HFF-Myc (cell line): Measurements from ENCODE around the gene COQ8A.

Source experiments
- DNase-seq: peaks from one replicate; pipeline ENCODE4 v3.0.0-alpha.2; 2011; ENCODE audit warnings: low read depth; ENCODE audit errors: extremely low read depth
- H3K4me3 ChIP-seq: replicated peaks from 2 replicates; pipeline ENCODE4 v1.5.1; 2011; ENCODE audit warnings: low read depth, mild to moderate bottlenecking, control low read depth, low read length
- TF ChIP-seq, protein P1 (sequence below): IDR thresholded peaks from 2 replicates; pipeline ENCODE4 v1.5.1; 2012; ENCODE audit warnings: mild to moderate bottlenecking, low read depth, low read length, control low read depth; ENCODE audit errors: missing control alignments

The COQ8A gene

DNA sequence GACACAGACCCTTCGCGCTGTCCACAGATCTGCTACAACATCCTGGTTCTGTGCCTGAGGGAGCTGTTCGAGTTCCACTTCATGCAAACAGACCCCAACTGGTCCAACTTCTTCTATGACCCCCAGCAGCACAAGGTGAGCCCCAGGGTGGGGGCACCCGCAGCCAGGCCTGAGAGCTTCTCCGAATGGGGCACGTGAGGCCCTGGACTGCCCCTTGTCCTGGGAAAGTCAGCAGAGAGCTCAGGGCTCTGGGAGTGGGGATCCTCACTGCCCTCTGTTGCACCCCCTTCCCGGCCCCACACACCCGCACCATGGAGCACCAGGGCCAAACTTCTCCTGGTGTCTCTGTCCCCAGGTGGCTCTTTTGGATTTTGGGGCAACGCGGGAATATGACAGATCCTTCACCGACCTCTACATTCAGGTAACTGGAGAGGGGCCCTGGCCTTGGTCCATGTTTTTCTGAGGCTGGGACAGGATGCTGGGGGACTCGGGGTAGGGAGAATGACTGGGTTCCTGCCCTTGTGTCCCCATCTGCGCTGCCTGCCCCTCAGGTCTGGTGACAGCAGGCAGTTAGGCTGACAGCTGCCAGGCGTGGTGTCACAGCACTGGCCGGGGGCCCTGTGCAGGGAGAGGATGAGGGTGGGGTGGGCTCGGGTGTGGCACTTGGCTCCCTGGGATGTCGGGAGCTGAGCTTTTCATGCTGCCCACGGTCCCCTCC, 44.6 kb downstream of the COQ8A start:
- DNase-seq: no peak
- TF ChIP-seq, protein P1, sequence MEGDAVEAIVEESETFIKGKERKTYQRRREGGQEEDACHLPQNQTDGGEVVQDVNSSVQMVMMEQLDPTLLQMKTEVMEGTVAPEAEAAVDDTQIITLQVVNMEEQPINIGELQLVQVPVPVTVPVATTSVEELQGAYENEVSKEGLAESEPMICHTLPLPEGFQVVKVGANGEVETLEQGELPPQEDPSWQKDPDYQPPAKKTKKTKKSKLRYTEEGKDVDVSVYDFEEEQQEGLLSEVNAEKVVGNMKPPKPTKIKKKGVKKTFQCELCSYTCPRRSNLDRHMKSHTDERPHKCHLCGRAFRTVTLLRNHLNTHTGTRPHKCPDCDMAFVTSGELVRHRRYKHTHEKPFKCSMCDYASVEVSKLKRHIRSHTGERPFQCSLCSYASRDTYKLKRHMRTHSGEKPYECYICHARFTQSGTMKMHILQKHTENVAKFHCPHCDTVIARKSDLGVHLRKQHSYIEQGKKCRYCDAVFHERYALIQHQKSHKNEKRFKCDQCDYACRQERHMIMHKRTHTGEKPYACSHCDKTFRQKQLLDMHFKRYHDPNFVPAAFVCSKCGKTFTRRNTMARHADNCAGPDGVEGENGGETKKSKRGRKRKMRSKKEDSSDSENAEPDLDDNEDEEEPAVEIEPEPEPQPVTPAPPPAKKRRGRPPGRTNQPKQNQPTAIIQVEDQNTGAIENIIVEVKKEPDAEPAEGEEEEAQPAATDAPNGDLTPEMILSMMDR: no peak
- H3K4me3 ChIP-seq: no peak overlapping the region

DNA sequence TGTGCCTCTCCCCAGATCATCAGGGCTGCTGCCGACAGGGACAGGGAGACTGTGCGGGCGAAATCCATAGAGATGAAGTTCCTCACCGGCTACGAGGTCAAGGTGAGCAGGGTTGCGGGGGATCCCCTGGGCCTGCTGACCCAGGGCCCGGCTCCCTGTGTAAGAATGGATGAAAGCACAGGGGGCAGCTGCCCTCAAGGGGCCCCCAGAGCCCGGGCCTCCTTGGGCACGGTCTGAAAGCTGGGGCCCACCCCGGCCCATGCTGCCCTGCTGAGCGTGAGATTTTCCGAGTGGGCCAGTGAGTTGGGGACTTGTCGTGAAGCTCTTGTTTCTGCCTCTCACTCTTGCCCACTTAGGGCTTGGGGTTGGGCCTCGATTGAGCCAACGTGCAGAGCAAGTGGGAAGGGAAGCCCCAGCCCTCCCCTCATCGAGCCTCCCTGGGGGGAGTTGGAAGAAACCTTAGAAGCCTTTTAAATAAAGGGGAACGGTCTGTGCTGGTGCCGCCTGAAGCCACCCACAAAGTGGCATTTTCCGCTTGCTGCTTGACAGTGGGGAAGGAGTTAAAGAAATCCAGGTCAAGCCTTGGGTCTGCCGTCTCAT, 45.2 kb downstream of the COQ8A start:
- TF ChIP-seq, protein P1: no peak
- DNase-seq: no peak
- no peak overlapping the region for H3K4me3 ChIP-seq

DNA sequence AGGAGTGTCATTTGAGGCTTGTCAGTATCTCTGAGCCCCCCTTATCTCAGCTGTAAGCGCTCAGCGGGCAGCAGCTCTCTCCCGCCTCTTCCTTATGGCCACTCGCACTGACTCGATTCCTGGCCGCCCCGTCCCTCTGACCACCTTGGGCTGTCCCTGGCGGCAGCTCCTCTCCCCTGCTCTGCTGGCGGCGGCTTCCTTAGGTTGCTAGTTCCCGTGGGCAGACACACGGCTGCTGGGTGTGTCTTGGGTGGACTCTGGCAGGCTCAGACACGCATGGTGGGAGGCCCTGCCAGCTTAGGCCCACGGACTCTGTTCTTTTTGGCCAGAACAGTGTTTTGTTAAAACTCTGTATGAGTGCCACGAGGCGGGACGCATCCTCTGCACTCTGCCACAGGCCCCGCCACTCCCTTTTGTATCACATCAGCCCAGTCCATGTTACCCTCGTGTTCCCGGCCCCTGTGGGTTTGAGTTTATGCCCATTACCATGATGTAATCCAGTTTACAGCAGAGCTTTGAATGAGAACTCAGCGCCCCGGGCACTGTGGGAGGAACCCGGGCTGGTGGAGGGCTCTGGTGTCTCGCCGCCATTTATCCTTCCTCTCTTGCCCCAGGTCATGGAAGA, 45.9 kb downstream of the COQ8A start:
- no peak for DNase-seq
- TF ChIP-seq, protein P1: no peak
- no peak overlapping the region for H3K4me3 ChIP-seq

DNA sequence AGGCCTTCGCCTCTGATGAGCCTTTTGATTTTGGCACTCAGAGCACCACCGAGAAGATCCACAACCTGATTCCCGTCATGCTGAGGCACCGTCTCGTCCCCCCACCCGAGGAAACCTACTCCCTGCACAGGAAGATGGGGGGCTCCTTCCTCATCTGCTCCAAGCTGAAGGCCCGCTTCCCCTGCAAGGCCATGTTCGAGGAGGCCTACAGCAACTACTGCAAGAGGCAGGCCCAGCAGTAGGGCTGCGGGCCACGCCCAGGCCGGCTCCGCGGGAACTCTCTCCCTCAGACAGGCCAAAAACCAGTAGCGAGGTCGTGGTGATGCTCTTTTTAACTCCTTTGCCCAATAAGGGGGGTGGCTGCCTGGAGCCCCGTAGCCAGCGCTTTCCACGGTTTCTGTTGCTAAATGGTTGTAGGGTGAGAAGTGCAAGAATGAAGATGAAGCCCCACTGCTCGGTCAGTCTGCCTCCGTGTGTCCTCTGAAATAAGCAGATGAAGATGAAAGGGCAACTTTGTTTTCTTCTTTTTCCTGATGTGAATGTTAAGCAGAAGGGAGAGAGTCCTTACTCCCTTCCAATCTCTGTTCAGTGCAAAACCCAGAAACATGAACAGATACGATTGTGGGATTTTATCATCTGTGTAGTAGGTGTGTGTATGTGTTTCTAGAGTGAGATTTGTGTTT, 46.5 kb downstream of the COQ8A start:
- DNase-seq: no peak
- H3K4me3 ChIP-seq: no peak overlapping the region
- TF ChIP-seq, protein P1: no peak

DNA sequence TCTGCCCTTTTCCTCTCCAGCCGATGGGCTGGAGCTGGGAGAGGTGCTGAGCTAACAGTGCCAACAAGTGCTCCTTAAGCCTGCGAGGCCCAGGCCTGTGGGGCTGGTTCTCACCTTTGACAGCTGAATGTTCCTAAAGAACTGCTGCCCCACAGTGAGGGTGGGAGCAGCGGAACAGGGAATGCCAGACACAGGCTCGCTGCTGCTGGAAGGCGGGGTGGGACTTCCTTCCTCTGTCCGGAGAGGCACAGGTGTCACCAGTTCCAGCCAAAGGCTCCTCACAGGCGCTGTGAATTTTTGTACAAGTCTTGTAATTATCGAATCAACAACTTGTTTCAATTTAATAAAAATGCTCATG, 47.1 kb downstream of the COQ8A start:
- DNase-seq: no peak
- H3K4me3 ChIP-seq: no peak overlapping the region
- TF ChIP-seq, protein P1: no peak

DNA sequence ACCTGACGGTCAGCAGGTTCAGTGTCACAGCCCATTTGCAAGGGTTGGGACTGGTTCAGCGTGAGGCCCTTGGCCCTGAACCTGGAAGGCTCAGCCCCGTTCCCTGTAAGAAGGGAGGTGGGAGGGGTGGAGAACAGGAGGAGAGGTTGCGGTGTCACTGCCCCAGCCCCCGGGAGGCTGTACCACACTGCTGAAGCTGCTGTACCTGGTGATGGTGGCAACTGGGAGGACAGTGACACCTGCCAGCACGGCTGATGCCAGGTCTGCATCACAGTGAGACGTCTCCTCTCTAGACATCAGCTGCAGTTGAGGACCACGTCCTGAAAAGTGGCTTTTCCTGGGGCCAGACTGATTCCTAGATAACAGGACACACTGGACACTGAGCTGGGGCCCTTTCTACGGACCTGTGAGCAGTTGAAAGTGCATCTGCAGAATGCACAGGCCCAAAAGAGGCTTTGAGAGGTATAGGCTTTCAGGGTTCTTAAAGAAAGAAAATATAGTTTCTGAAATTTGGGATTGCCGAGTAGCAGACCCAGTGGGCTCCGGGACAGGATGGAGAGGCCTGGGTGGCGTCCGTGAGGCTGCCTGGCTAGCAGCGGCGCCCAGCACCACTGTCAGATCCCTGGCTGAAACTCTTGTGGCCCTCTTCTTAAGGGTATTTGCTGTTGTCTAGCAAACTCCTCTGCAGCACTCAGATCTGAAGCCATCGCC, 47.7 kb downstream of the COQ8A start:
- no peak overlapping the region for H3K4me3 ChIP-seq
- no peak for DNase-seq
- TF ChIP-seq, protein P1: no peak
